ENCODE measurements around the gene ITIH5. TPM values are rescaled to one million over a fixed set of nuclear protein-coding genes. Genes with fewer than 3 reads are reported as not detected.

ITIH5 gene
- total and polyA plus RNA-seq, 2 of the 13 experiments (the other 11 are each of a cell fraction or from before 2014, with no cell fraction given) = 4.7 to 8.9 TPM

GRCh38 chr10:7686351-7687171 lies 19.8 kb upstream of the ITIH5 start (continued):
- 0 out of 2 replicates have a peak, but pooled peaks have one; percentile 8 for TF ChIP-seq MNT (IDR thresholded peaks at IDR 0.05)
- 0 out of 2 replicates have a peak, but pooled peaks have one; percentile 41 for TF ChIP-seq YEATS4 (CRISPR knock-in tag; IDR thresholded peaks at IDR 0.05; ENCODE audit: borderline replicate concordance)
- no peak for TF ChIP-seq LRRFIP1 (CRISPR knock-in tag; conservative IDR thresholded peaks at IDR 0.05)
- TF ChIP-seq CEBPG (CRISPR knock-in tag; IDR thresholded peaks at IDR 0.05) = peak; percentile 64
- TF ChIP-seq ZC3H4 (CRISPR knock-in tag; IDR thresholded peaks at IDR 0.05; ENCODE audit: borderline replicate concordance) = no peak
- TF ChIP-seq ZNF710 (CRISPR knock-in tag; IDR thresholded peaks at IDR 0.05; ENCODE audit: borderline replicate concordance) = peak; percentile 90; the same call in 1 of the 2 replicates
- no peak; the same call in 1 of the 2 replicates for TF ChIP-seq TSC22D2 (CRISPR knock-in tag; IDR thresholded peaks at IDR 0.05; ENCODE audit: borderline replicate concordance)
- peak; percentile 94 for TF ChIP-seq FOSL2 (CRISPR knock-in tag; IDR thresholded peaks at IDR 0.05)
- TF ChIP-seq ZMYM4 (CRISPR knock-in tag; IDR thresholded peaks at IDR 0.05) = 0 out of 2 replicates have a peak, but pooled peaks have one; percentile 35
- peak; percentile 96 for TF ChIP-seq NR2F6 (IDR thresholded peaks at IDR 0.05)
- peak; percentile 89; the same call in 1 of the 2 replicates for TF ChIP-seq NR2F6 (CRISPR knock-in tag; IDR thresholded peaks at IDR 0.05)
- TF ChIP-seq ARID5B (CRISPR knock-in tag; IDR thresholded peaks at IDR 0.05) = peak; percentile 99
- peak; percentile 99 for TF ChIP-seq ZNF609 (CRISPR knock-in tag; IDR thresholded peaks at IDR 0.05; ENCODE audit: borderline replicate concordance)
